Measurements from ENCODE around the gene CFAP157. TPM values are rescaled to one million over a fixed set of nuclear protein-coding genes. Genes with fewer than 3 reads are reported as not detected.

The CFAP157 gene
- total and polyA plus RNA-seq, 12 donors, result 0.11 to 0.94 (median 0.29) TPM; not detected in 5

DNA sequence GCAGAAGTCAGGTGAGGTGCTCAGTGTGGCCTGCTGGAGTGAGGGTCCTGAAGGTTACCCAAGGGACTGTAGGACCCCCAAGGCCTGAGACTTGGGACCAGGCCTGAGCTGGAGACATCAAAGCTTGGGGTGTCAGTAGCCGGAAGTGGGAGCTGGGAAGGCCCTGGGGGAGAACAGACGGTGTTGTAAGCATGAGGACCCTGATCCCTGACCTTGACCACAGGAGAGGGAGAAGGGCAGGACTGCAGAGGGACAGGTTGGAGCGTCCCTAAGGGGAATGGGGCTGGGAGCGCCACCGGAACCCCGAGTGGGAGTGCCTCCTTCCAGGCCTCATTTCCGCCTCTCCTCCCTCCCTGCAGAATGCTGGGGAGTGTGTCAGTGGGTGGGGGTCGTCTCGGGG lies 9.6 kb downstream of the CFAP157 start:
- peak overlapping the region in 1 of 4 donors; percentile 87 for H3K4me3 ChIP-seq

DNA sequence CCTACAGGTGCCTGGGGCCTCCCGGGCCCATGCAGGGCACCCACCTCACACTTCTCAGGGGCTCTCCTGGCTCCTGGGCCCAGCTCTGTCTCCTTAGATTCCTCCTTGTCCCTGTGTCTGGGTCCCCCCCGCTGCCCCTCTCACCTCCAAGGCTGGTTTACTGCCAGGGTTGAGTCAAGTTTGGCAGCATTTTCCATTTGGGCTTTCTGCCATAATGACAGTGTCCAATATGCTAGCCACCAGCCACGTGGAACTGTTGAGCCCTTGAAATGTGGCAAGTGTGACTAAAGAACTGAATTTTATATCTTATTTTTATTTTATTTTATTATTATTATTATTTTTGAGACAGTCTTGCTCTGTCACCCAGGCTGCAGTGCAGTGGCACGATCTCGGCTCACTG lies 11.0 kb downstream of the CFAP157 start:
- intact Hi-C loops (cut with DNase I), result no loop called here
- TF ChIP-seq CTCF (IDR thresholded peaks at IDR 0.05), result no peak
- no peaks in the 10 kb centered on the region for H3K9me3 ChIP-seq (replicated peaks in 1 of 3)
- no peak overlapping the region for H3K4me3 ChIP-seq
- peak; percentile 71 to 83 (median 77) for DNase-seq
- peaks cover 14 to 22% of the 10 kb centered on the region in 2 donors for H3K4me1 ChIP-seq (replicated peaks in 1 of 2)
- H3K27ac ChIP-seq, result peak overlapping the region in 1 of 5 donors; percentile 37
- no peaks in the 10 kb centered on the region for H3K27me3 ChIP-seq
- no peaks in the 10 kb centered on the region for H3K36me3 ChIP-seq (replicated peaks in 1 of 2)
- WGBS, 4 donors, result 61 to 75% (median 72%) methylated on average over 5 of the region's 5 CpGs

More for the DNA sequence above, 9.6 kb downstream of the CFAP157 start:
- H3K36me3 ChIP-seq (replicated peaks in 1 of 2), result no peaks in the 10 kb centered on the region
- H3K27ac ChIP-seq, result peak overlapping the region in 2 of 5 donors; percentile 80 to 85
- H3K9me3 ChIP-seq (replicated peaks in 1 of 3), result no peaks in the 10 kb centered on the region
- no peak for TF ChIP-seq POLR2A (IDR thresholded peaks at IDR 0.05)
- TF ChIP-seq CTCF (IDR thresholded peaks at IDR 0.05), result no peak
- peaks cover 14 to 22% of the 10 kb centered on the region in 2 donors for H3K4me1 ChIP-seq (replicated peaks in 1 of 2)
- no peak for DNase-seq
- WGBS, 4 donors, result 55 to 70% (median 62%) methylated on average over 6 to 9 of the region's 9 CpGs
- intact Hi-C loops (cut with DNase I), result no loop called here
- no peaks in the 10 kb centered on the region for H3K27me3 ChIP-seq

GRCh38 chr9:127720031-127720864 lies 13.5 kb downstream of the CFAP157 start:
- H3K27me3 ChIP-seq, result no peaks in the 10 kb centered on the region
- DNase-seq, result no peak
- intact Hi-C loops (cut with DNase I), result no loop called here
- TF ChIP-seq CTCF (IDR thresholded peaks at IDR 0.05), result no peak
- no peak for TF ChIP-seq POLR2A (IDR thresholded peaks at IDR 0.05)
- no peak overlapping the region for H3K4me3 ChIP-seq
- no peak overlapping the region for H3K27ac ChIP-seq
- H3K4me1 ChIP-seq (replicated peaks in 1 of 2), result peaks cover 6 to 13% of the 10 kb centered on the region in 2 donors
- H3K36me3 ChIP-seq (replicated peaks in 1 of 2), result no peaks in the 10 kb centered on the region
- H3K9me3 ChIP-seq (replicated peaks in 1 of 3), result no peaks in the 10 kb centered on the region
- 76 to 85% (median 81%) methylated on average over 7 to 12 of the region's 12 CpGs for WGBS, 4 donors

- no peak overlapping the region for H3K27ac ChIP-seq
- H3K4me1 ChIP-seq (replicated peaks in 1 of 2), result peaks cover 6 to 13% of the 10 kb centered on the region in 2 donors
- TF ChIP-seq POLR2A (IDR thresholded peaks at IDR 0.05) (no peak), CTCF (IDR thresholded peaks at IDR 0.05) (no peak)
- H3K27me3 ChIP-seq, result no peaks in the 10 kb centered on the region
- no peaks in the 10 kb centered on the region for H3K9me3 ChIP-seq (replicated peaks in 1 of 3)
- no peak for DNase-seq
- intact Hi-C loops (cut with DNase I), result no loop called here
- H3K4me3 ChIP-seq, result no peak overlapping the region
- no peaks in the 10 kb centered on the region for H3K36me3 ChIP-seq (replicated peaks in 1 of 2)
Measured at GRCh38 chr9:127720865-127721227, 14.1 kb downstream of the CFAP157 start.
